Tibial artery (tissue), 4 donors: ENCODE measurements around the gene SMARCAL1.

Source experiments
- DNase-seq, 2 donors: peaks; one replicate each; pipeline ENCODE4 v3.0.0-alpha.2; 2019
- H3K27ac ChIP-seq, 2 donors: fragments of 200-600 bp; sonication (generic) in 1 of 2; 1 replicate in 1 of 2; 2 replicates in 1 of 2; pipeline ENCODE4 v1.5.1; 2018 to 2019; ENCODE audit warnings: mild to moderate bottlenecking in 1 of 2
- H3K27me3 ChIP-seq, 2 donors: fragments of 200-600 bp; sonication (generic) in 1 of 2; one replicate each; pipeline versions ENCODE4 v1.5.1 to v1.6.0; 2016 to 2019
- H3K36me3 ChIP-seq, 3 donors: fragments of 200-600 bp; sonication (generic) in 2 of 3; one replicate each; pipeline ENCODE4 v1.5.1; 2016 to 2019; ENCODE audit warnings: mild to moderate bottlenecking in 2 of 3
- H3K4me1 ChIP-seq, 4 donors: fragments of 200-600 bp; sonication (generic) in 2 of 4; 1 replicate in 3 of 4; 2 replicates in 1 of 4; pipeline ENCODE4 v1.5.1; 2016 to 2019
- H3K4me3 ChIP-seq, 2 donors: fragments of 200-600 bp; sonication (generic) in 1 of 2; 1 replicate in 1 of 2; 2 replicates in 1 of 2; pipeline ENCODE4 v1.5.1; 2018 to 2019; ENCODE audit warnings: mild to moderate bottlenecking in 2 of 2
- H3K9me3 ChIP-seq, 3 donors: fragments of 200-600 bp; sonication (generic) in 1 of 3; one replicate each; pipeline ENCODE4 v1.5.1; 2016 to 2019
- intact Hi-C: fragments of 100-400 bp; cut with DNase I; formaldehyde crosslinking; loops from one replicate; pipeline ENCODE4 v1.15.0; 2023; ENCODE audit warnings: low total_unique reads
- TF ChIP-seq, protein P1 (sequence below), 2 experiments: fragments of 200-600 bp in 1 of 2; fragments of 450-650 bp in 1 of 2; IDR thresholded peaks; one replicate each; pipeline ENCODE4 v1.5.1; 2017 to 2019; ENCODE audit warnings: antibody characterized with exemption in 2 of 2, mild to moderate bottlenecking in 1 of 2, moderate library complexity in 1 of 2

The SMARCAL1 gene

DNA sequence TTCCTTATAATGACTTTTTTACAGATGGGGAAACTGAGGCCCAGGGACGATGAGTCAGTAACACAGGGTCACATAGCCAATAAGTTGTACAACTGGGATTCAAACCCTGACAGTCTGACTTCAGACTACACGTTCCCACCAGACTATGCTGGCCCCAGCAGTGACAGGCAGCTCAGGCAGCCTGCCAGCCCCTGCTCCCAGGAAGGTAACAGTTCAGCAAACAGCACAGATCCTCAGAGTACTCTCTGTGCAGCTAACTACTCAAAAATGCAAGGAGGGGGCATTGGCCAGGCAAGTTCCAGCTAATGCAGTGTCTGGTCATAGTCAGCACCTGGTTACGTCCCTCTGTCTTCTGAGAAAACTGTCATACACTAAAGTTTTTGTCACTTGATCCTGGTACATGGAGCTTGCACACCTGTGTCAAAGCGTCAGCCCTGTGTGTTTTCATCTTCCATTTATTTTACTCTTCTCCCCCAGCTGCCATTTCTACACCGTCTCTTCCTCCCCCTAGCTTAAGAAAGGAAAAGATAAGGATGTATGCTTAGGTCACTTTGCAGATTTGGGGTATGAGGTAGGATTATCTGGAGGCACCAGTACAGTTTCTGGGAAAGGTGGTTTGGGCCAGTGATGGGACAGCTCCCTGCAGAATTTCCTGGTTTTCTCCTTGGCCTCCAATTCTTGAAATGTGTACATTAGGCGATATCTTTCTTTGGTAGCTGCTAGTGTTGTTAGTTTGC lies 4.5 kb downstream of the SMARCAL1 start:
- DNase-seq = no peak
- H3K36me3 ChIP-seq = peaks cover 41 to 46% (median 43%) of the 10 kb centered on the region in 3 donors
- peaks cover 0 to 7% (median 4%) of the 10 kb centered on the region in 4 donors for H3K4me1 ChIP-seq
- no peaks in the 10 kb centered on the region for H3K27me3 ChIP-seq
- no peak overlapping the region for H3K27ac ChIP-seq
- TF ChIP-seq, protein P1, sequence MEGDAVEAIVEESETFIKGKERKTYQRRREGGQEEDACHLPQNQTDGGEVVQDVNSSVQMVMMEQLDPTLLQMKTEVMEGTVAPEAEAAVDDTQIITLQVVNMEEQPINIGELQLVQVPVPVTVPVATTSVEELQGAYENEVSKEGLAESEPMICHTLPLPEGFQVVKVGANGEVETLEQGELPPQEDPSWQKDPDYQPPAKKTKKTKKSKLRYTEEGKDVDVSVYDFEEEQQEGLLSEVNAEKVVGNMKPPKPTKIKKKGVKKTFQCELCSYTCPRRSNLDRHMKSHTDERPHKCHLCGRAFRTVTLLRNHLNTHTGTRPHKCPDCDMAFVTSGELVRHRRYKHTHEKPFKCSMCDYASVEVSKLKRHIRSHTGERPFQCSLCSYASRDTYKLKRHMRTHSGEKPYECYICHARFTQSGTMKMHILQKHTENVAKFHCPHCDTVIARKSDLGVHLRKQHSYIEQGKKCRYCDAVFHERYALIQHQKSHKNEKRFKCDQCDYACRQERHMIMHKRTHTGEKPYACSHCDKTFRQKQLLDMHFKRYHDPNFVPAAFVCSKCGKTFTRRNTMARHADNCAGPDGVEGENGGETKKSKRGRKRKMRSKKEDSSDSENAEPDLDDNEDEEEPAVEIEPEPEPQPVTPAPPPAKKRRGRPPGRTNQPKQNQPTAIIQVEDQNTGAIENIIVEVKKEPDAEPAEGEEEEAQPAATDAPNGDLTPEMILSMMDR (IDR thresholded peaks at IDR 0.05) = no peak
- intact Hi-C loops = no loop called here
- H3K9me3 ChIP-seq = no peaks in the 10 kb centered on the region
- no peak overlapping the region for H3K4me3 ChIP-seq

DNA sequence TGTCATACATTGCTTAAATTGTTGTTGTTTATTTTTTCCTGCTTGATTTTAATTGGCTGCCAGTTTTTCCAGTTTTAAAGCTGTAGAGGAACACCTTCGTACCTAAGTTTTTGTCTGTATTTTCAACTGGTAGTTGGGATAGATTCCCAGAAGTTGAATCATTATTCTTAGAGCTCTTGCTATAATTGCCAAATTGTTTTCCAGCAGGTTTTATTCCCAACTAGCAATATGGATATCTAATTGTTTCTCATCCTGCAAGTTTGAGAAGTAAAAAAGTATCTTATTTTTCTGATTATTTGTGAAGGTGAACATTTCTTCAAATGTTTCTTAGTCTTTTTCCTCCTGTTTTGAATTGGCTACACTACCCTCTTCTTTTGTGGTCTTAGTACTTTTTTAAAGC lies 6.7 kb downstream of the SMARCAL1 start:
- no peak overlapping the region for H3K4me3 ChIP-seq
- intact Hi-C loops = no loop called here
- no peak overlapping the region for H3K27ac ChIP-seq
- H3K9me3 ChIP-seq = no peaks in the 10 kb centered on the region
- peaks cover 63 to 68% (median 65%) of the 10 kb centered on the region in 3 donors for H3K36me3 ChIP-seq
- no peaks in the 10 kb centered on the region for H3K27me3 ChIP-seq
- TF ChIP-seq, protein P1 (IDR thresholded peaks at IDR 0.05) = no peak
- no peak for DNase-seq
- H3K4me1 ChIP-seq = no peaks in the 10 kb centered on the region

DNA sequence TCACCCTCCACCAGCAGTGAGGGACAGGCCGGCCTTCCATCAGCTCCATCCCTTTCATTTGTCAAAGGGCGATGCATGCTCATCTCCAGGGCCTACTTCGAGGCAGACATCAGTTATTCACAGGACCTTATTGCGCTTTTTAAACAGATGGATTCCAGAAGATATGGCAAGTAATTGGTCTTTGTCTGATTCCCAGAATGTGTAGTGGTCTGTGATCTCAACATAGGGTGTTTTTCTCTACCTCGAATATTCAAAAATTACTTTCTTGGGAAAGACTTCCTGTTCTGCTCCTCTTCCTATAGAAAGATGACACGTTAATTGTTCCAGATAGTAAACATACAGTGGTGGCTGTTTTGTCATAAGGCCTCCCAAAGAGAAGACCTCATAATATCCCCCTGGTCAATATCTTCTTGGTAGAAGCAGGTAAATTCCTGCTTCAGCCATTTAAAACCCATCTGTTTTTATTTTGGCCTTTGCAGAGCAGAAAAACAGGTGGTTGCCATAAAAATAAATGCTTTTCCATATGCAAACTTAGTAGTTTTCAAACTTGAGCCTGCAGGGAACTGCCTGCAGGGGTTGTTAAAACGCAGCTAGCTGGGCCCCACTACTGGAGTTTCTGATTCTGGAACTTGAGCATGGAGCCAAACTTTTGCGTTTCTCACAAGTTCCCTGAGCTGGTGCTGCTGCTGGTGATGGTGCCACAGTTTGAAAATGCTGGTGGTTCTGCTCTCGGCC lies 8.2 kb downstream of the SMARCAL1 start:
- TF ChIP-seq, protein P1 (IDR thresholded peaks at IDR 0.05) = no peak
- Histone ChIP-seq H3K36me3 (peaks cover 67 to 75% (median 75%) of the 10 kb centered on the region in 3 donors), H3K9me3 (no peaks in the 10 kb centered on the region)

DNA sequence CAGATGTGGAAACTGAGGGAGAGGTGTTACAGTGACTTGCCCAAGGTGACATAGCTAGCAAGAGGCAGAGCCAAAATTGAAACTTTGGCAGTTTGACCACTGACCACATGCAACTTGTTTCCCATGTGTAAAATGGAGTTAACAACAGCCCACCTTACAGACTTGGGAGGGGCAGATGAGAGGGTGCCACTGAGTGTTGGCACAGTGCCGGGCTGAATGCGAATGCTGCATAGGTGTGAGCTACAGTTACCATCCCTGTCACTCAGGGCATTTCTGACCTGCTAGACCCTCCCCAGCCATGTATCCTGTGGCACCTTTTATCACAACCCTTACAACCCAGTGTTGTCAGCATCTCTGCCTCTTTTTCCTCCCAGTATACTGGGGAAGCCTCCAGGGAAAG lies 10.8 kb downstream of the SMARCAL1 start:
- H3K27ac ChIP-seq = no peak overlapping the region
- DNase-seq = no peak
- TF ChIP-seq, protein P1 (IDR thresholded peaks at IDR 0.05) = no peak
- no peak overlapping the region for H3K4me3 ChIP-seq
- intact Hi-C loops = no loop called here
- H3K27me3 ChIP-seq = no peaks in the 10 kb centered on the region
- no peaks in the 10 kb centered on the region for H3K9me3 ChIP-seq
- peaks cover 63 to 77% (median 66%) of the 10 kb centered on the region in 3 donors for H3K36me3 ChIP-seq
- H3K4me1 ChIP-seq = no peaks in the 10 kb centered on the region

More for the DNA sequence above, 8.2 kb downstream of the SMARCAL1 start:
- no peak overlapping the region for H3K4me3 ChIP-seq
- no peak for DNase-seq
- H3K4me1 ChIP-seq = no peaks in the 10 kb centered on the region
- intact Hi-C loops = no loop called here
- no peaks in the 10 kb centered on the region for H3K27me3 ChIP-seq
- no peak overlapping the region for H3K27ac ChIP-seq

DNA sequence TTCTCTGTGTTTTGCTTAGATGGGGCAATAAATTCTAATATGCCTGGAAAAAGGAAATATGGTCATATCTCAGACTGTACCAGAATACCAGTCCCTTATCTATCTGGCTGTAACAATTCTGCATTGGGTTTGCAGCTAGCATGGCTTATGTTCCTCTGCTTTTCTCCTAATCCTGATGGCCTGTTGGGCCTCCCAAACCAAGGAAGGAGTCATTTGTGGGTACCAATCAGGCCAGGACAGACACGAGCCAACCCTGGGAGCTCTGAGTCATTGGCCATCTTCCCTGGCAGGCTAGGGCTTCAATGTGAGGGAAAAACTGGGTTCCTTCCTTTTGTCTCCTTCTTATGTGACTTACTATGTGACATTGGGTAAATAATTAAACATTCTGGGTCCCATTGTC lies 12.0 kb downstream of the SMARCAL1 start:
- Histone ChIP-seq H3K9me3 (no peaks in the 10 kb centered on the region), H3K4me3 (no peak overlapping the region), H3K36me3 (peaks cover 74 to 89% (median 76%) of the 10 kb centered on the region in 3 donors), H3K27ac (no peak overlapping the region), H3K27me3 (no peaks in the 10 kb centered on the region), H3K4me1 (no peaks in the 10 kb centered on the region)
- intact Hi-C loops = no loop called here
- TF ChIP-seq, protein P1 (IDR thresholded peaks at IDR 0.05) = no peak
- no peak for DNase-seq
